Measurements from ENCODE around the gene UACA.

The UACA gene

DNA sequence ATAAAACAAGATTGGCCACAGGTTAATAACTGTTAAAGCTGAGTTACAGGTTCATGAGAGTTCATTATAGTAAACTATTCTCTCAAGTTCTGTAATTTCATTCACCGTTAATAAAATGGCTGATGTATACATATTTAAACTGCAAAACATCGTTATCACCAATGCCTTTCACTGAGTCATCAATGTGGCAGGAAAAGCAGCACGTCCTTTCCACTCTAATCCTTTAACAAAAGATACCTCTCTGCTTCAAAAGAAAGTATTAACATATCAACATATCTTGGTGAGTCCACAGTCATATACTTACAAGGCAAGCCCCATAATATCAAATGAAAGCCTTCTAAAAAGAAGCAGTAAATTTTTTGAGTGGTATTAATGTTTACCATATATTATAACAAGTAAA is 54.5 kb downstream of the UACA start:
- no peak for DNase-seq

DNA sequence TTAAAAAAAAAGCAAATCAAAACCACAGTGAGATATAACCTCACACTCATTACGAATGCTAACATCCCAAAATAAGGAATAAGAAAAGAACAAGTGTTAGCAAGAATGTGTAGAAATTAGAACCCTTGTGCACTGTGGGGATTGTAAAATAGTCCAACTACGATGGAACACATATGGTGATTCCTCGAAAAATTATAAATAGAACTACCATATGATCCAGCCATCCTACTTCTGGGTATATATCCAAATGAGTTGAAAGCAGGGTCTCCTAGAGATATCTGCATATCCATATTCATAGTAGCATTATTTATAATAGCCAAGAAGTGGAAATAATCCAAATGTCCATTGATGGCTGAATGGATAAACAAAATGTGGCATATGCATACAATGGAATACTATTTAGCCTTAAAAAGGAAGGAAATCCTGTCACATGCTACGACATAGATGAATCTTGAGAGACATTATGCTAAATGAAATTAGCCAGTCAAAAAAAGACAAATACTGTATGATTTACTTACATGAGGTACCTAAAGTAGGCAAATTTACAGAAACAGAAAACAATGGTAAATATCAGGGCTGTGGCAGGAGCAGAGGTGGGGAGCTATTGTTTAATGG is 55.6 kb downstream of the UACA start:
- no peak for DNase-seq

DNA sequence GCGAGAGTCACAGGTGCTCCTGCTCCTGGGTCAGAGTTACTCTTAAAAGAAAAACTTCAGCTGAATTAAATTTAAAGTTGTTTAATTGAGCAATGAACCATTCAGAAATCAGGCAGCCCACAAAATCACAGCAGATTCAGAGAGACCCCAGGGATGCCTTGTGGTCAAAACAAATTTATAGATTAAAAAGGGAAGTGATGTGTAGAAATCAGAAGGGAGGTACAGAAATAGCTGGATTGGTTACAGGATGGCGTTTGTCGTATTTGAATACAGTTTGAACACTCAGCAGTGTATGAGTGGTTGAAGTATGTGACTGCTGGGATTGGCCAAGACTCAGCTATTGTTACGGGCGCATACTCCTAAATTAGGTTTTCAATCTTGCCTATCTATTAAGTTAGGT is 58.6 kb downstream of the UACA start:
- DNase-seq, result no peak

DNA sequence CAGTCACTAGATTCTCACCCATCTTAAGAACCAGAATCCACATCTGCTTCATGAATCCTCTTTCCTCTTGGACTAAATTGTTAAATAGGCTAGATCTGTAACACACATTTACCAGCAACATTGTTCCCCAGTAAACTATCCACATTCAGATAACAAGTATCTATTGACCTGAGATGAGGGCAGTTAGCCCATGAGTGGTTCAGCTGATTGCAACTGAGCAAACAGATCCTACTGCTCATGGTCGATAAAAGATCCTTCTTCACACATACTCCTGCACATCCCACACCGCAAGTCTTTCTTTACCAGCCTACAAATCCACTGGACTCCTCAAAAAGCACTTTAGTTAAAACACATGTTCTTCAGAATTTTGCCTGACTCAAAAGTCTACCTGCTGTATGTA is 59.2 kb downstream of the UACA start:
- no peak for DNase-seq

DNA sequence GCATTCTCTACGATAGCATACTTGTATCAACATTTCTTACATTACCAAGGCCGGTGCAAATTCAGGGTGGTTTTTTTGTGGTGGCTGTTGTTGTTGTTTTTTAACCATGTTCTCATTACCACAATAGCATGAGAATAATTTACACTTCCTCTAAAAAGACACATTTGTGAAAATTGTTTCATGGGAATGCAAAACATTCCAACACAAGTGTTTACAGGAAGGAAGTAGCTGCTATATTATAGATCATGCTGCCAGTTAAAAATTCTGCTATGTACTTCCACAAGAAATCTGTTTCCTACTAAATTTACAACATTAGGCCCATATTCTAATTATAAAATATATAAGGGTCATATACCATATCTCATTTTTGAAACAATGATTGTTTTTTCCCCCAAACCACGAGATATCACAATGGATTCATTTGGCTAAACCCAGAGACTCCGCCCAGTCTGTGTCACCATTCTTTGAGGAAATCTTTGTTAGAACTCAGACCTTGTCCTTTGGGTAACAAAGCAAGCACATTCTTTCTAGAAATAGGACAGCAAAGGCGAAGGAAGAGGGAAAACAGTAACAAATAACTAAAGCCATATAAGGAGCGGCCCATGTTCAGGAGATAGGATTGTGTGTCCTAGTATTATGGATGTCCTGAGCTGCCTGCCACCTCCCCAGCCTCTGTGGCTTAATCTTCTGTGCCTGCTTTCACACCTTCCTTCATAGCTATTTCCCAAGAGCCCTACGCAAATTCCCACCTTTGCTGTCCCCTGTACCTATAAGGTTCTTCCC is 60.1 kb downstream of the UACA start:
- peak in 2 of 3 donors; percentile 15 to 16 for DNase-seq

DNA sequence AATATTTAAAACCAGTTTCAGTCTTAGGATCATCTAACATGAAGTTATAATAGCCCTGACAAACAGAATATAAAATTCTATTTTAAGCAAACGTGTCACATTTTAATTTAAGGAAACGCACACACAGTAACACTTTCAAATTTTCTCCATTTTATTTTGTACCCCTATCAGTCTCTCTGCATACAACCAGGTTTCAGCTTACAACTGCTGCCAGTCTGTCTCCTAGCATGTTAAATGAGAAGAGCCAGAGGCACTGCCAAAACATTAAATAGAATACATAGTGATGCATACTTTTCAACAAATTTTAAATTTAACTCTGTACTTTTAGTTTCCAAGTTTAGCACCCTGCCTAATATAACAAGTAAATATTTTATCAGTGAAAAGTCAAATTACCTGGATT is 60.8 kb downstream of the UACA start:
- DNase-seq, result no peak

DNA sequence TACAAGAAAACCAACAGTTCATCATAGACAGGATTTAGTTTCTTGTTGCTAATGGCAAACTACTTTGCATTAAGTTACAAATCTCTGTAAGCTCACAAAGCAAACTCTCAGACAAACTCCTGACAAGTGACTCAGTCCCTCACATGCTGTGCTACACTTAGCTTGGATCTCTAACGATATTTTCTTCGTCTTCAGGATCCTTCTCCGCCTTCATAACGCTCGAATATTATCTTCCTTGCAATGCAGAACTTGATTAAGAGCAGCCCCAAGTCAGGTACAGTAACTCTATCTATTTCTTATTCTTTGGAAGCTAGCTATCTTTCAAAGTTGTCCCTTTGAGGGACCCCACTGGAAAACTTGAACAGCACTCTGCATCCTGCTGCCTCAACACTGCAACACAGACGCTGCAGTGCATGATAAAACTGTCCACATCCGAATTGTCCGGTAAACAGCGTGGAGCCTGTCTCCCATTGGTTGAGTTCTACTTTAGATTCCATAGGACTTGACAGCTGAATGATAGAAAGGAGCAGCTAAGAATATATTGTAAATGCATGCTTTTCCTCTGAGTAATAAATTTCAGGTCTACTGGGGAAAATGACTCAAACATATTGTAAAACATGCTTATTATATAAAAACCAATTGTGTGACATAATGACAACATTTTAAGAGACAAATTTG is 61.3 kb downstream of the UACA start:
- DNase-seq, result no peak

DNA sequence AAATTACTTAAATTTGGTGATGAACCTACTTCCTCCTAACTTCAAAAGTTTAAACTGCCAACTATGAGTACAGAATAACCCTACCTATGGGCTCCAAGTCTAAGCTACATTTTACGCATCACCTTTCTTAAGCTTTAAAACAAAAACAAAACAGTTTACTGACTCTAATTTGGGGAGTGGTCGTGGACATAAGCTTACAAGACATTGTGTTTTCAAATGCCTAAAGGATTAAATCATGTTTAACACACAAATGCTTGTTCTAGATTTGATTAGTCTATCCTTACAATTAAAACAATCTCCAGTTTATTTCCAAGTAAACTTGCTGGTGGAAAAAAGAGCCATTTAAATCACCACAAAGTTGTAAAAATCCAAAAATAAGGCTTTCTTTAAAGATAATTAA is 62.2 kb downstream of the UACA start:
- DNase-seq, result no peak

DNA sequence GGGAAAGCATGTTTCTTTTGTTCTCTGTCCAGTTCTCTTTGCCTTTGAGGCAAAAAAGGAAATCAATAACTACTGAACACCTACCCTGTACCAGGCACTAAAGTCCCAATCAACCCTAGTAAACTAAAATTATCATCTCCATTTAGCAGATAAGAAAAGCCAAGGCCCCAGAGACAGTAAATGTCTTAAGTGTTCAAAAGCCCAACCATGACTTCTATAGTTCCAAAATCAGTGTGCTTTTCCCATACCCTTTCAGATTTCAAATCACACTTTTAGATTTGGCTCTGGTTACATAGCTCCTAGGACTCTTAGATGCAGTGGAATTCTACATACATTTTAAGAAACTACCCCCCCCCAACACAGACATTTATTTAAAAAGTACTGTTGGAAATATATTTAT is 63.5 kb downstream of the UACA start:
- DNase-seq, result no peak

DNA sequence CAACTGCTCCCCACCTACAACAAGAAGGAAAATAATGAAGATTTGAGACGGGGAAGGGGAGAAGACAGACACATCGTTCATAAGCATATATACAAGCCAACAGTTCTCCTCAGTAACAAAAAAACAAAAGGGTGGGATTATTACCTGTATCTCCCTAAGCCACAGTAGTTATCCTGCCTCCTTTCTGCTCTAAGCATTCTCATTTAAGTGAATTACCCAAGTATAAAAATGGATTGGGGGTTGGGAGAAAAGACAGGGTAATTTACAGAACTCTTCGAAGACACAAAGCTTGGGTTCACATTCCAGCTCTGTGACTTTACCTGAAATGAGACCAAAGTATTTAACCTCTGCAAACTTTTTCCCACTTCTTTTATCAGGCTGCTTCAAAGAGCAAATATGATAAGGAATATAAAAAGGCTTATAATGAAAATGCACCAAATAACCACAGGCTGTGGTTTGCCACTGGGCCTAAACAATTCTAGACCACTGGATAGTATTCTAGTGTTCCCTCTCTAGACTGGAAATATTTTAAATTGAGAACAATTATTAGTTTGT is 64.4 kb downstream of the UACA start:
- DNase-seq, result no peak

DNA sequence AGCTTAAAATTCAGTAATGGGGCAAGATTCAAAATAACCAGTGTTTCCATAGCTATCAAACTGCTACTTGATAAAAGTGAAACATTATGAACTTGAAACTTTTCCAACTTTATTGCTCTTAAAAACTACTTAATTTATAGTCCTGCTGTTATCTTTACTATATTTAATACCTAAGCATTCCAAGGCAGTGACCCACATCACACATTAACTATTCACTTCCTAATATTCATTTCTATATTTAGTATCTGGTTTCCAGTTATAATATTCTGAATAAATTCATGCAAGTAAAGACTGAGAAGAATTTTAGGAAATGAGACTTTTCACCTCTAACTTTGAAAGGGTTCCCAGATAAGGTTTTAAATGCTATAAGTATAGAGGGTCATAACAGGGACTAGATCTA is 64.9 kb downstream of the UACA start:
- no peak for DNase-seq

DNA sequence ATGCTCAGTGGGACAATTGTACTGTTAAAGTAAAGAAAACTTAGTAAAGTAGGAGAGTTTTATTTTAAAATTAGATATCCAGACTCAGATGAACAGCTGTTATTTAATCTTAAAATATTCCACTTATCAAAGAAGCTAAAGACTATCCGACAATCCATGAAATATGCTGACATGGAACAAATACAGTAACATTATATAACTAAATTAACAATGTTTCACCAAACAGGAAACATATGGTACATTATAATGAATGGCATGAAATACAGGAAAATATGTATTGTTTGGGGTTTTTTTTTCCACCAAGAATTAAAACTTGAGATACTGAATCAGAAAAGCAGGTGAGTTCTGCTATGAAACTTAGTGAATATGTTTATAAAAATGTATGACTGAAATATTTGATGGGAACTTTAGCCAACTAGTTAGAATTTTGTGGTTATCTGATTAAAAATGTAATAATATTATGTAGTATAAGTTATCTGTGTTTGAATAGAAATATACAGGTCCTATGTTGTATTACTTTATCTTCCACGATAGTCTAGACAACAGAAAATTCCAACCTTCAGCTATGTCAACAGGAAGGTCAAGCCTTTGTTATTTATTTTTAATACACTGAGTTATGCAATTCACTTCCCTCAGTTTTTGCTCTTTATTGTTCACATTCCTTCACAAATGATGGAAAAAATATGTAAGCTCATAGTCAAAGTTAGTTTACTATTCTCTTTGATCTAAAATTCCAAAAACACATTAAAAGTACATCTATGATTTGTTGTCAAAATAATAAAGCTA is 72.7 kb downstream of the UACA start:
- DNase-seq, result no peak

DNA sequence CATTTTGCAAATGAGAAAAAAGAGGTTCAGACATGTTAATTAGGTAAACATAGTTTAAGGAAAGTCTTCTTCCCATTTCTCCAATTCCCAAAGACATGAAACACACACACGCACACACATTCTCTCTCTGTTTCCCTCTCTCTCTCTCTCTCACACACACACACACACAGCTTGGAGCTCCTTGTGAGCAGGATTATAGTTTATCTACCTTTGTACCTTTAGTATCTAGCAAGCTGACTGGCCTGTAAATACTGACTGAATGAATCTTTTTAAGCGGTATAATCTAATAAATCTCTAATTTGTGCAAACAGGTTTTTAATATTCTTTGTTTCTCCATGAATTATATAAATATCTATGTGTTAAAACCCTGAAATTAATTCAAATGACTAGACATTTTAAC is 73.3 kb downstream of the UACA start:
- no peak for DNase-seq

DNA sequence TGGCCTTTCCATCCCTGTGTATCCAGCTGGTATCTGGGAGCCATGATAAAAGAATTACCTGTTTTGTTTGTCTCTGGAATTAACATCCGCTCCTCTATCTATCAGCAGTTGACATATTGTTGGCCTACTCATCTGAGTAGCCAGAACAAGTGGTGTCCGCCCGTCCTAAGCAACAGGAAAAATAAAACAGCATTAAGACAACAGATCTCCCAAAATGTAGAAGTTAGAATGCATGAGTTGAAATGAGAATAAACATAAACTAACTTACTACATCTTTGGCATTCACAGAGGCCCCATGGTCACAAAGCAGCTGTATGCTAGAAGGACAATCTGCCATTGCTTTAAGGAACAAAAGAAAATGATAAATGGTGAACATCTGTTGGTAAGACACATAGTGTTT is 75.9 kb downstream of the UACA start:
- no peak for DNase-seq

DNA sequence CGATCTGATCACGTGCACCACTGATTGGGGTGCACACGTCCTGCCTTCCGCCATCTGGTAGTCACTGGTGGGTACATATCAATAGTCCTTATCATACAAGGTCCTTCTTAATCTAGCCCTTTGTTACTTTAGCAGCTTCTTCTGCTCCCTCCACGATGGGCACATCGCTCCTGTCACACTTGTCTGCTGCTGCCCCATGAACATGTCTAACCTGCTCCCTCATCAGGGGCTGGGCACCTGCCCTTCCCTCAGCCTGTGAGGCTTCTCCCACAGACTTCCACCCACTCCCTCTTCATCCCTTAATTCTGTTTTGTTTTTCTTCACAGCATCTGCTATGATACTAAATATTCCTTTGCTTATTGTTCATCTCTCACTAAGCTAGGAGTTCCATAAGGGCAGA is 82.5 kb downstream of the UACA start:
- DNase-seq, result no peak

DNA sequence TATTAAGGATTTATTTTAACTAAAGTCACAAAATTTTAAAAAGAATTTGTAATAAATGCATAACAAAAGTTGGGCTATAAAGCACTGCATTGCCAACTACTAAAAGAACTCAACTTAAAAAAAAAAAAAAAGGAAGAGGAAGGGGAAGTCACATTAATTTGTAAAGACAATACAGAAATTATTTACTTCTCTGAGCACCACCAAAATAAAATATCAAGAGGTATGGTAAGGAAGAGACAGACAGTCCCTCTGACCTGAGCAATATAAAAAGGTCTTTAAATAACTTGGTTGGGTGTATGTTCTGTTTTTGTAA is 83.5 kb downstream of the UACA start:
- DNase-seq, result no peak

DNA sequence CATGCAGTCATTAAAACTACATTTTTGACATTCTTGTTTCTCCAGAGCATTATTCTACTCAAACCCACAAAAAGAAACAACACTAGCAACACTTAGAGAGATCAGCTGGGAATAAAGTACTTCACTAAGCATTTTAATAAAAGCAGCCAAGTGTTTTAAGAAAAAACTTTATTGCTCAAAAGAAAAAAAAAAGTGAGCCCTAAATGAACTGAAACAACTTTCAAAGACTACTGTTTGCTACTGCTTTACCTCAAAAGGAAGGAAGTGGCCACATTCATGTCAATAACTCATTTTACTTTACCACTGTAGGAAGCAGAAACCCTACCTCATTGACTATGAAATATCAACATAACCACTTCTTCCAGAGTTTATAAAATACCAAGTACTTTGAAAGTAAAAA is 91.3 kb downstream of the UACA start:
- DNase-seq, result peak in 1 of 3 donors; percentile 3

DNA sequence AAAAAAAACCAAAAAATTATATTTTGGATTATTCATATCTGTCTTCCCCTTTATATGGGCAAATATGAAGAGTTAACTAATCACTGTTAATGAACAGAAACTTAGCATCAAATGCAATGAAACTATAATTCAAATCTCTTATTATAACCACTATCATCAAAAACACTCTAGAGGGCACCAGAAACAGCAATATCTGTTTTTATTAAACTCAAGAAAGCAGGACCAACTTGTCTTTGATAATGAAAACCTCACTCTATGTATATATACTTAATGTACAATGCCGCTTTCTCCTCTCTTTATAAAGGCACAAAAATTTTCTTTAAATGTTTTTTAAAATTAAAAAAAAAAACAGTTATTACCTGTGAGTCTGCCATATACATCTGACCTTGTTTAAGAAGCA is 92.7 kb downstream of the UACA start:
- no peak for DNase-seq

DNA sequence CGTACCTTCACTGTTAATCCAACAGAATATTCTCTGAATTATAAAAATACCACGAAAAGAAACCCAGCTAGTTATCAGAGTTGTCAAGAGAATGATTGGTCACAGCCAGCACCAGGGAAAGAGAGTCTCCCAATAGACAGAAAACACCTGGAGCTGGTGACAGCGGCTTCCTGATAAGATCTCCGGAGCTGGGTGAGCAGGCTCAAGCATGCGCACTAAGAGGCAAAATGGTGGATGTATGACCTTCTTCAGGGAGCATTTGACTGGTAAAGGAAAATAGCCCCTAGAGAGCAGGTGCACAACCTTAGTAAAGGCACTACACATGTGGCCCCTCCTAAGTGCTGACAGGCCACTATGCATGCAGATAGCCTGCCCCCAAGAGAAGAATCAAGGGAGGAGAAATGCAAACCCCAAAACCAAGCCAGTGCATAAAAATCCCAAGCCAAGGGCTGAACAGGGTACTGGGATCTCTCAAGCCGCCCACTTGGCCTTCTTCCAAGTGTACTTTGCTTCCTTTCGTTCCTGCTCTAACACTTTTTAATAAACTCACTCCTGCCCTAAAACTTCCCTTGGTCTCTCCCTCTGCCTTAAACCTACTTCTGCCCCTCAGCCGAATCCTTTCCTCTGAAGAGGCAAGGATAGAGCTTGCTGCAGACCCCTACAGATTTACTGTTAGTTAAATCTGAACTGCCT is 93.2 kb downstream of the UACA start:
- DNase-seq, result no peak

DNA sequence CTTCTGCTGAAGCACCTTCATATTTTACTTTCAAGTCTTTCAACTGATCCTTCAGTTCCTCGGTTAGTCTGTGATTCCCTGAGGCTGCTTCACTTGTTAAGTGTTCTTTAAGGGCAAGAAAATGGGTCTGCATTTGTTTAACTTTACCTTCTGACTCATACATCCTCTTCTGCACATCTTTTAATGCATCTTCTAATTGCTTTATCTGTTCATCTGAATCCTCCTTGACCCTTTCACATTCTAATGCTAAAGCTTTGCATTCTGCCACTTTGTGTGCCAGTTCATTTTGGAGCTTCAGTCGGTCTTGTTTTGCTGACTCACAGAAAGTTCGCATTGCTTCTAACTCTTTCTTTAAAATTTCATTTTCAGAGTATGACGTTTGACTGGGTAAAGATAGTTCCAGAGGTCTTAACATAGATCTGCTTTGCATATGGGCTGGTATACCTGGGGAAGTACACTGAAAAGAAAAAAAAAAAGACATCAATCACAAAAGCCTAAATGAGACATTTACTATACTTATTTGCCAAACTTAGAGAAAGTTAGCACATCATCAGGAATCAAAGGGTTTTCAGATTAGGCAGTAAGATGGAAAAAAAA is 94.3 kb downstream of the UACA start:
- no peak for DNase-seq

DNA sequence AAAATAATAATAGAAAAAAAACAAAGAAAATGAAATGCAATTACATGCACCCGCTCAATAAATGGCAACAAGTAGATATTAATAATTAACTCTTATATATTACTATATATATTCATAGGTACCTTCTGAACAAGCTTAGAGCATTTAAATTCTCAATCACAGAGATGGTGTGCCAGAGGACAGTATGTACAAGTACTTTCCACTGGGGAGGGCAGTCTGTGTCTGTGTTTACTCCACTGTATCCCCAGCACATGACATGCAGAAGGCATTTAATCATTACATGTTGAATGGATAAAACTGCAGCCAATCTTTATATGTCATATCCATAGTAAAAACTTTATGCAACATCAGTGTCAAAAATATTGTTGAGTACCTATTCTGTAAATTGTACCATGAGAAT is 97.8 kb downstream of the UACA start:
- no peak for DNase-seq

DNA sequence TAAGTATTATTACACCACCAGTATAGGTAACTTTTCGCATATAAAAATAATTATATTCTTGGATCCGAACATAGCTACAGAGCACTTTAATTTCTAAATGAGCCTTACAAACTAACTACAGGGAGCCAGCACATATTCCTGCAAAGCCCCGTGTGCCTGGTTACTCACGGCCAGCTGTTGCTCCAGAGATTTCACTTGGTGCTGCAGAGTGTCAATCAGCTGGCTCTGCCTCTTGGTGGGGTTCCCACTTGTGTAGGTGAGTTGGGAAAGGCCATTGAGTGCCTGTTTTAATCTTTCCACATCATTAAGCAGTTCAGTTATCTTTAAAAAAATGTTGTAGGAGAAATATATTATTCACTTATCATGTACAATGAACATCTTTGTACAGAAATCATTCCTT is 98.9 kb downstream of the UACA start:
- DNase-seq, result no peak
